GM21786 (cell line): ENCODE data around the gene TPM1.

Source experiments
- ATAC-seq: cut with Tn5 transposase; IDR thresholded peaks from one replicate; pipeline ENCODE4 v1.9.1; 2021; ENCODE audit not compliant: unreplicated experiment

The TPM1 gene

DNA sequence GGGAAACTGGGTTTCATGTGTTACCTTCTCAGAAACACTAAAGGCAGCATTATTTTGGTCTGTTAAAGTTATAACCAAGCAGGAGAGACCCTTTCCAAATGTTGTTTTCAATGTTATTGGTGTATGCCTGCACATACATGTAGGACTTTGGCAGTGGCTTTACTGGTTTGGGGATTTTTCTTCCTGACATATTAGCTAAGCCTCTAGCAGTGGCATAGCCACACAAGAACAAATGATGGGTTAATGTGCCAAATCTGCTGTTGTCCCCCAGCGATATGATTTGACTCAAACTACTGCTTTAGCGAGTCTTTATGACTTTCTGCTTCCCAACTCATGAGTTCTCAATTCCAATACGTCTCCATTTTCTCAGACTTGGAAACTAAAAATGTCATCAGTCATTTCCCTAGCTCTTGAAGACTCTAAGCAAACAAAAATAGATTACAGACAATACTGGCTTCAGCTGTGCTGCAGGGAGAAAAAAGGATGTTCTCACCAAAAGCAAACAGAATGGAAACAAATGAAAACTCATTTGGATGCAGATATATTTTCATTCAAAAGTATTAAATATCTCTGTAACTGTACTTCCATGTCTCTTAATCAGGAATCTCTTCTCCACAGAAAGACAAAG lies 29.6 kb downstream of the TPM1 start:
- no peak for ATAC-seq

GRCh38 chr15:63072809-63073277 lies 30.3 kb downstream of the TPM1 start:
- no peak for ATAC-seq

- no peak for ATAC-seq
Measured at GRCh38 chr15:63073497-63074172, 31.1 kb downstream of the TPM1 start.

DNA sequence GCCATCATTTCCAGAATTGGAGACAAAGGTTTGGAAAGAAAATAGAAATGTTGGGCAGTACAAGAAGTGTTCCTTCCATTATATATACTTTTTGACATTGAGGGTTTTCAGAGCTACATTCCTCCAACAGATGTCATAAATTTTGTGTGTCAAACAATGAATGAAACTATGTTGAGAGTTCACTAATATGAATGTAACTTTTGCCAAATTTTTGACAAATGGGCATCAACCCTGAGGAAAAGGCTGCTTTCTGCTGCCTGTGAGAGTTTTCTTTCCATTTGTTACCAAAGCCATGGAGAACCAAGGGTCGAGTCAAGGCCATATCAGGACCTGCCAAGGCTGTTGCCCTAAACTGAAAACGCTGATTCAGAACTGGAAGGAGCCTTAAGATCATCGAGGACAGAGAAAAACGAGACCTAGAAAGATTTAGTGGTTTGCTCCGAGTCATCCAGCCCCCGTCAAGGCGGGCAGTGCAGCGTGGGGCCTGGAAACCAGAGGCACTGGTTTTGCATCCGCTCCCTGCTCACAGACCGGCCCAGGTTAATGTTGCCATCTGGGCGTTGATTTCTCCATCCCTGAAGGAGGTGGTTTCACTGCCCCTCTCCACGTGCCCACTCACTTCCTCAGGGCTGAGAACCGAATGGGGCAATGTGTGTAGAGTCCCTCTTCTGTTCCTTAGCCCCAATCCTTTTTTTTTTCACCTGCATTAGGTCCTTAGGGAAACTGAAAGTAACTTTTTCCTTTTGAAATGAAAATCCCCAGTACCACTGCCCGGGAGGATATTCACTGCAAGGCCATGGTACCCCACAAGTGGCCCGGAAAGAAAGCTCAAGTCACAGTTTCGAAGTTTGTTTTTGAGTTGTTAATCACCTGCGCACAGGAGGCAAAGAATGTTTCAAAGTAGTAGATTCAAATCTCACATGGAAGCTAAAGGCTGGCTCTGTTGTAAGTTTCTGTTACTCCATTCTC lies 32.8 kb downstream of the TPM1 start:
- no peak for ATAC-seq

DNA sequence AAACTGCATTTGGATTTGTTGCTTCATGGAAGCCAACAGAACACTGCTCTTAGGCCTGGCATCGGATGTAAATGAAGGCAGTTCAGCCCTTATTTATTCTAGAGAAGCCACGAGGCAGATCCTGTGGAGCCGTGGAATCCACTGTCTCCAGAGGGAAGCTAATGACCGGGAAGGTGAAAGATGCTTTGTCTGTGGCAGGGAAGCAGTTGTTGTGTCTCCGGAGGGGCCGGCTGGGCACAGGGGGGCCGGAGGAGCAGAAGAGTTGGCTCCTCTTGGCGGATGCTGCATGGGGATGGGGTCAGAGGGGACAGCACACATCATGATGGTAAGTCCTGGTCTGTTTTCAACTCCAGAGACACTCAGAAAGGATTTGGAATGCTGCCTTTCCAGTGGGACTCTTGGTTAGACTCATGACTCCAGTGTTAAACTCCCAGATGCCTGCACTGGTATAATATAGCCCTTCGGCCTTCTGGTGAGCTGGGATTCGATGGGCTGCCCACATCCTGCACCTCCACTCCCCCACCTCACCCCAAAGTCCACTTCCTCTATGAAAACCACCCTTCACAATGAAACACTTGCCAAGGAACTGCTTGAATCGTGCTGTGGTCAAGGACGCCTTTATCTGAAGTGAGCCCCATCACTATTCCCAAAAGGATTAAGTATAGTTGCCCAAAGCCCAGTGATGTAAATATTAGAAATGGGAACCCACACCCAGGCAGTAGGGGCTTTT lies 33.6 kb downstream of the TPM1 start:
- no peak for ATAC-seq

GRCh38 chr15:63076714-63077046 lies 34.1 kb downstream of the TPM1 start:
- no peak for ATAC-seq

DNA sequence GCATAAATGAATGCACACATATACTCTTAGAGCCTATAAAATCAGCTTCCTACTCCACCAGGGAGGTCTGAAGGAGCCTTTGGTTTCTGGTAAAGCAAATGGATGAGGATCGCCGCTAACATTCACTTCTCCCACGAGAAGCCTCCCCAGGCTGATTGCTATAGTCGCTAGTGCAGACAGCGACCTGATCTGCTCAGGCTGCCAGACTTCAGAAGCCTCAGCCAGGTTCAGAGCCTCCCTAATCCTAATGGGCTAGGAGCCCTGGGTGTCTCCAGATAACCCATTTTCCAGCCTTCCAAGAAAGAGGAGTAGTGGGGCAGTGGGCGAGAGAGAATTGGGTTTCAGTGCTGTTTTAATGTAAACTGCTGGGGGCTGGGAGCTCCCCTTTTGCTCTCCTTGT lies 35.4 kb downstream of the TPM1 start:
- ATAC-seq: no peak

DNA sequence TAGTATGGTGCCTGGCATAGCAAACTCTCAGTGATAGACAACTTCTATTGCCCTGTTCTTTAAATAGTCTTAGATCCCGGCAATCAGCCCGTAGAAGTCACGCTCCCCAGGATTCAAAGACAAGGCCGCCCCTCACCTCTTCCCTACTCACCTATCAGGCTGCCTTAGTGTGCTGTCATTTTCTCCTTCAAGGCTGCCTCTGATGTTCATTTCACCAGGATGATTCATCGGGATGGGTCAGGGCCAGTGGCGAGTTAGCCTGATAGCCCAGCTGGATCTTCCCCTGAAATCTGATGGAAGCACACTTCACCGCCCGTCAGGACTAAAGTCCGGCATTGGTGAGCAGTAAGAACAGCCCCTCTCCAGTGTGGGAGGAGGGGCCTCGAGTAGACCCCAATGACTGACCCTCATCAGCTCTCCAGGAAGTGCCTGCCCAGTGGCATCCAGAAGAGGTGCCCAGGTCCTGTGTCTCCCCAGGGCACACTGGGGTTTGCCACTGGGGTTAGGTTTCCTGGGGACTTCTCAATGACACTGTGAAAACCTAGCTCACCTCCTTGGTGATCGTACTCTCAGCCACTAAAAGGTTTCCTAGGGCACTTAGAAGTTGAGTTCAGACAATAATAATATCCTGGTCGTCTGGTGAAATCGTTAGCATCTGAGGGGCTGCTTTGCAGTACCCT lies 37.5 kb downstream of the TPM1 start:
- ATAC-seq: no peak

GRCh38 chr15:63080634-63081250 lies 38.2 kb downstream of the TPM1 start:
- ATAC-seq: no peak

DNA sequence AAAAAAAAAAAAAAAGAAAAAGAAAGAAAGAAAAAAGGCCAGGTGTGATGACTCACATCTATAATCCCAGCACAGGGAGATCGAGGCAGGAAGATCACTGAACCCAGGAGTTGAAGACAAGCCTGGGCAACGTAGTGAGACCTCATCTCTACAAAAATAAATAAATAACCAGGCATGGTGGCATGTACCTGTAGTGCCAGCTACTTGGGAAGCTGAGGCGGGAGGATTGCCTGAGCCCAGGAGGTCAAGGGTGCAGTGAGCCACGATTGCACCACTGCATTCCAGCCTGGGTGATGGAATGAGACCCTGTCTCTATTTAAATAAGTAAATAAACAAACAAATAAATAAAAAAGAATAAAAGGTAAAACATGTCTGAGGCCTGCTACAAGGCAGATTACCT lies 39.8 kb downstream of the TPM1 start:
- ATAC-seq: no peak

DNA sequence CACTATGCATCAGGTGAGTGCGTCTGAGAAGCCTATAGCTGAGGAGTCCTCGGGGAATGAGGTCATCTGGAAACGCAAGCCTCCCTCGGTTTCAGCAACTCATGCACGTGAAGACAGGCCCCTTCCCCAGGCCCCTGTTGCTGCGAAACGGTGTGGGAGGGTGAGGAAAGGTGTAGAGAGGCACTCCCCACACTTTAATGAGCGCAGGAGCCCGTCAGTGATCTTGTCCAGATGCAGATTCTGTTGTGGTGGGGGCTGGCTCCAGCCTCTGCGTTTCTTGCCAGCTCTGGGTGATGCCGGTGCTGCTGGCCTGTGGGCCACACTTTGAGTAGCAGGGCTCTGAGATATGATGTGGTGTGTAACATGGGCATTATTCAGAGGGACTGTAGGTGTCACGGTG lies 40.5 kb downstream of the TPM1 start:
- no peak for ATAC-seq

DNA sequence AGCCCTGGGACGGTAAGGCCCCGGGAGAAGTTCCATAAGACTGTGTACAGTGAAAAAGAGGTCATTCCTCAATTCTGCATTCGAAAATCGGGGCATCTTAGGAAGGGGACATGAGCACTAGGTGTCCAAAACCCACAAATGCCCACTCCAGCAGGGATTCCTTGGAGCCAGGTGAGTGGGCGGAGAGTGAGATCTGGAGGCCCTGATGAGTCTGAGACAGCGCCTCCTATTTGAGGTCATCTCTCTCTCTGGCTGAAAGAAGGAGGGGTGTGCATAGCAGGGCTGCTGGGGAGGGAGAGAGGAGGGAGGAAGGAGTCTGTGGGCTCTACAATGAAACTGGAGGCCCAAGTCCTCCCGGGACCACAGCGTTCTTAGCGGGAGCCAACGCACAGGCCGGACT lies 41.0 kb downstream of the TPM1 start:
- no peak for ATAC-seq

DNA sequence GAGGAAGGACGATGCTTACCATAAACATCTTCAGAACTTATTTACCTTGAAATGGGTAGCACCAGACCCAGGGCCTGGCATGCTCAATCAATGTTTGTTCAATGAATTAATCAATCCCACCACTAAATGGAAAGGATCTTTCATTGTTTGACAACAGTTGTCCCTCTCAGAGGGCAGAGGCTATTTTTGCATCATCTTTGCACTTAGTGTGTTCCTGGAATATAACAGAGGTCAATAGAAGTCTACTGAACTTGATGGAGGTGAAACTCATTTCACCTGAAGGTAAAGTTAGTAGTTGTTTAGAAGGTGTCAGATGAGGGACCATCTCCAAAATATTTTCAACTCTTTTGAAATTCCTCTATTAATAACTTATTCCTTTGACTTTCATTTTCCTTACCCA lies 42.3 kb downstream of the TPM1 start:
- ATAC-seq: no peak

GRCh38 chr15:63085289-63085688 lies 42.7 kb downstream of the TPM1 start:
- no peak for ATAC-seq

GRCh38 chr15:63086271-63086670 lies 43.7 kb downstream of the TPM1 start:
- no peak for ATAC-seq

GRCh38 chr15:63086947-63087346 lies 44.4 kb downstream of the TPM1 start:
- no peak for ATAC-seq

GRCh38 chr15:63088533-63089245 lies 46.1 kb downstream of the TPM1 start:
- no peak for ATAC-seq

- no peak for ATAC-seq
Measured at GRCh38 chr15:63089260-63090043, 46.9 kb downstream of the TPM1 start.

GRCh38 chr15:63090472-63090871 lies 47.9 kb downstream of the TPM1 start:
- no peak for ATAC-seq
